OCI-LY3 (cell line): ENCODE results near the gene TTC9B.

Source experiments
- H2AFZ ChIP-seq: fragments of 200-600, 300-600 bp; shearing (Covaris generic); 2 replicates; pipeline ENCODE4 v1.6.0; 2014; ENCODE audit warnings: antibody characterized with exemption, low read depth, low read length
- H3K27ac ChIP-seq: fragments of 200-600, 300-600 bp; sonication (generic); 2 replicates; pipeline ENCODE4 v1.5.1; 2014; ENCODE audit warnings: mild to moderate bottlenecking, low read length, moderate library complexity, mixed read lengths
- H3K27me3 ChIP-seq: fragments of 200-600, 300-600 bp; sonication (generic); 2 replicates; pipeline ENCODE4 v1.6.1; 2014; ENCODE audit warnings: low read depth, low read length, mixed read lengths
- H3K36me3 ChIP-seq: fragments of 200-600, 300-600 bp; sonication (generic); replicated peaks from 2 replicates; pipeline ENCODE3; 2014; ENCODE audit warnings: low read depth, low read length, mixed read lengths
- H3K4me1 ChIP-seq: fragments of 300-600, 200-600 bp; sonication (generic); 2 replicates; pipeline ENCODE4 v1.6.1; 2014; ENCODE audit warnings: low read length, mixed read lengths
- H3K4me2 ChIP-seq: fragments of 200-600, 300-600 bp; sonication (generic); 2 replicates; pipeline ENCODE4 v1.6.1; 2014; ENCODE audit warnings: low read length, mixed read lengths
- H3K4me3 ChIP-seq: fragments of 300-600, 200-600 bp; sonication (generic); 2 replicates; pipeline ENCODE4 v1.5.1; 2014; ENCODE audit warnings: antibody characterized with exemption, mild to moderate bottlenecking, low read length, moderate library complexity
- H3K79me2 ChIP-seq: fragments of 300-600, 200-600 bp; shearing (Covaris generic); 2 replicates; pipeline ENCODE4 v1.6.1; 2014; ENCODE audit warnings: mild to moderate bottlenecking, low read length, mixed read lengths
- H3K9ac ChIP-seq: fragments of 300-600, 200-600 bp; shearing (Covaris generic); 2 replicates; pipeline ENCODE4 v1.6.0; 2014; ENCODE audit warnings: mild to moderate bottlenecking, low read length, moderate library complexity
- H3K9me3 ChIP-seq: fragments of 200-600, 300-600 bp; shearing (Covaris generic); 2 replicates; pipeline ENCODE4 v1.6.1; 2014; ENCODE audit warnings: low read length, mixed read lengths; ENCODE audit not compliant: insufficient read depth
- H4K20me1 ChIP-seq: fragments of 200-600, 300-600 bp; sonication (generic); 2 replicates; pipeline ENCODE4 v1.6.1; 2016; ENCODE audit warnings: low read length, mixed read lengths; ENCODE audit not compliant: insufficient read depth
- EZH2phosphoT487 ChIP-seq: fragments of 200-600 bp; shearing (Covaris generic); IDR thresholded peaks from 2 replicates; pipeline ENCODE4 v1.6.1; 2018; ENCODE audit warnings: antibody characterized with exemption, mixed run types, low read depth
- TF ChIP-seq, protein P1 (sequence below): fragments of 200-600, 300-600 bp; sonication (generic); IDR thresholded peaks from 2 replicates; pipeline ENCODE4 v1.5.1; 2014; ENCODE audit warnings: antibody characterized with exemption, low read length, low read depth

The TTC9B gene

GRCh38 chr19:40232949-40233810, 15.0 kb upstream of the TTC9B start:
- Histone ChIP-seq H2AFZ (no peak overlapping the region), H4K20me1 (no peaks in the 10 kb centered on the region), H3K9ac (no peak overlapping the region), H3K36me3 (peaks cover 19% of the 10 kb centered on the region), H3K9me3 (no peaks in the 10 kb centered on the region), H3K4me1 (no peaks in the 10 kb centered on the region), H3K4me3 (no peak overlapping the region), H3K27ac (no peak overlapping the region), H3K79me2 (no peaks in the 10 kb centered on the region), H3K4me2 (no peak overlapping the region), H3K27me3 (no peaks in the 10 kb centered on the region)
- no peak for TF ChIP-seq EZH2phosphoT487
- TF ChIP-seq, protein P1, sequence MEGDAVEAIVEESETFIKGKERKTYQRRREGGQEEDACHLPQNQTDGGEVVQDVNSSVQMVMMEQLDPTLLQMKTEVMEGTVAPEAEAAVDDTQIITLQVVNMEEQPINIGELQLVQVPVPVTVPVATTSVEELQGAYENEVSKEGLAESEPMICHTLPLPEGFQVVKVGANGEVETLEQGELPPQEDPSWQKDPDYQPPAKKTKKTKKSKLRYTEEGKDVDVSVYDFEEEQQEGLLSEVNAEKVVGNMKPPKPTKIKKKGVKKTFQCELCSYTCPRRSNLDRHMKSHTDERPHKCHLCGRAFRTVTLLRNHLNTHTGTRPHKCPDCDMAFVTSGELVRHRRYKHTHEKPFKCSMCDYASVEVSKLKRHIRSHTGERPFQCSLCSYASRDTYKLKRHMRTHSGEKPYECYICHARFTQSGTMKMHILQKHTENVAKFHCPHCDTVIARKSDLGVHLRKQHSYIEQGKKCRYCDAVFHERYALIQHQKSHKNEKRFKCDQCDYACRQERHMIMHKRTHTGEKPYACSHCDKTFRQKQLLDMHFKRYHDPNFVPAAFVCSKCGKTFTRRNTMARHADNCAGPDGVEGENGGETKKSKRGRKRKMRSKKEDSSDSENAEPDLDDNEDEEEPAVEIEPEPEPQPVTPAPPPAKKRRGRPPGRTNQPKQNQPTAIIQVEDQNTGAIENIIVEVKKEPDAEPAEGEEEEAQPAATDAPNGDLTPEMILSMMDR, result no peak

- Histone ChIP-seq H3K4me3 (no peak overlapping the region), H3K4me1 (no peaks in the 10 kb centered on the region), H3K79me2 (no peaks in the 10 kb centered on the region), H3K36me3 (peaks cover 15% of the 10 kb centered on the region), H3K27ac (no peak overlapping the region), H3K9ac (no peak overlapping the region), H4K20me1 (no peaks in the 10 kb centered on the region), H3K4me2 (no peak overlapping the region), H3K9me3 (no peaks in the 10 kb centered on the region), H3K27me3 (no peaks in the 10 kb centered on the region), H2AFZ (no peak overlapping the region)
- TF ChIP-seq, protein P1, result no peak
Observed at GRCh38 chr19:40232479-40232878, 14.3 kb upstream of the TTC9B start.

GRCh38 chr19:40231544-40232424, 13.6 kb upstream of the TTC9B start:
- Histone ChIP-seq H4K20me1 (no peaks in the 10 kb centered on the region), H3K4me2 (no peak overlapping the region), H3K27me3 (no peaks in the 10 kb centered on the region), H3K27ac (no peak overlapping the region), H3K36me3 (peaks cover 12% of the 10 kb centered on the region), H3K9ac (no peak overlapping the region), H3K79me2 (no peaks in the 10 kb centered on the region), H2AFZ (no peak overlapping the region), H3K4me1 (no peaks in the 10 kb centered on the region), H3K4me3 (no peak overlapping the region), H3K9me3 (no peaks in the 10 kb centered on the region)
- TF ChIP-seq, protein P1, result no peak
- TF ChIP-seq EZH2phosphoT487, result no peak

DNA sequence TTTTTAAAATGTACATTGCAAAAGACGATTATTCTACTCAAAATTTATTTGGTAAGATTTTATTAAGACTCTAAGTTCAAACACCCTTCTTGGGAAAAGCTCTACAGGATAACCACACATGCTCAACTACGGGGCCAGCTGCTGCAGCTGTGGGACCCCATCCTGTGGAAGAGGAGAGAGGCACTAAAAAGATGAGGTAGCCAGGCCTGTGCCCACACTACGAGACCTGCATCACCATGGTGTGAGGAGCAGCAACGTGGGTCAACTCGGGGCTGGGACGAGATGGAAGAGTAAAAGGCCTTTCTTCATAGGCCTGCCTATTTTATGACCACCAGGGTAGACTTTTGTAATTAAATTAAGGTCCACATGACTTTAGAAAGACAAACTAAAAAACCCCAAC, 12.9 kb upstream of the TTC9B start:
- H3K27me3 ChIP-seq, result no peaks in the 10 kb centered on the region
- H3K9me3 ChIP-seq, result no peaks in the 10 kb centered on the region
- H3K4me3 ChIP-seq, result no peak overlapping the region
- H4K20me1 ChIP-seq, result no peaks in the 10 kb centered on the region
- no peak overlapping the region for H3K27ac ChIP-seq
- no peak overlapping the region for H3K4me2 ChIP-seq
- no peak overlapping the region for H2AFZ ChIP-seq
- H3K4me1 ChIP-seq, result no peaks in the 10 kb centered on the region
- H3K9ac ChIP-seq, result no peak overlapping the region
- no peaks in the 10 kb centered on the region for H3K79me2 ChIP-seq
- H3K36me3 ChIP-seq, result peaks cover 12% of the 10 kb centered on the region
- no peak for TF ChIP-seq EZH2phosphoT487
- TF ChIP-seq, protein P1, result no peak
